Endodermal cell (in vitro differentiated cells): ENCODE data around the gene FAM222B. TPM values are rescaled to one million over a fixed set of nuclear protein-coding genes. Genes with fewer than 3 reads are reported as not detected.
"Not testable (repeated sequence)": the region's sequence is repeated elsewhere in the genome, so short reads cannot be mapped to it uniquely, and the experiment has no call there.

ENCODE experiments used
- DNase-seq: peaks from one replicate; pipeline ENCODE4 v3.0.0-alpha.2; 2017
- H3K27ac ChIP-seq: 2 replicates; pipeline ENCODE4 v1.5.1; 2013; ENCODE audit warnings: mild to moderate bottlenecking, low read depth, low read length, moderate library complexity
- H3K27me3 ChIP-seq: 2 replicates; pipeline ENCODE4 v1.6.1; 2013; ENCODE audit warnings: mild to moderate bottlenecking, low read length, moderate library complexity; ENCODE audit not compliant: insufficient read depth, control insufficient read depth, poor library complexity, severe bottlenecking
- H3K36me3 ChIP-seq: 2 replicates; pipeline ENCODE4 v1.7.0; 2013; ENCODE audit warnings: mild to moderate bottlenecking, low read length, moderate library complexity; ENCODE audit not compliant: control insufficient read depth, insufficient read depth
- H3K4me1 ChIP-seq: one replicate; pipeline ENCODE4 v1.7.0; 2013; ENCODE audit warnings: low read length; ENCODE audit not compliant: control insufficient read depth, insufficient read depth
- H3K4me3 ChIP-seq: 2 replicates; pipeline ENCODE4 v1.5.1; 2013; ENCODE audit warnings: mild to moderate bottlenecking, low read length, moderate library complexity
- H3K9ac ChIP-seq: 2 replicates; pipeline ENCODE4 v1.6.1; 2013; ENCODE audit warnings: mild to moderate bottlenecking, low read length, moderate library complexity; ENCODE audit not compliant: poor library complexity, severe bottlenecking; ENCODE audit errors: extremely low read depth
- H3K9me3 ChIP-seq: 2 replicates; pipeline ENCODE4 v1.6.1; 2013; ENCODE audit warnings: mild to moderate bottlenecking, low read length, moderate library complexity; ENCODE audit not compliant: control insufficient read depth
- H3K27ac Mint-ChIP-seq: 2 replicates; pipeline ENCODE4 v1.8.0; 2020; ENCODE audit warnings: mixed read lengths
- H3K27me3 Mint-ChIP-seq: 2 replicates; pipeline ENCODE4 v1.8.0; 2021; ENCODE audit warnings: mild to moderate bottlenecking, mixed read lengths; ENCODE audit not compliant: insufficient read depth
- H3K36me3 Mint-ChIP-seq: 2 replicates; pipeline ENCODE4 v1.8.0; 2020; ENCODE audit warnings: low read depth, mixed read lengths
- H3K4me1 Mint-ChIP-seq: 2 replicates; pipeline ENCODE4 v1.8.0; 2020; ENCODE audit warnings: mixed read lengths
- H3K4me3 Mint-ChIP-seq: 2 replicates; pipeline ENCODE4 v1.8.0; 2020; ENCODE audit warnings: mild to moderate bottlenecking, moderate library complexity, mixed read lengths
- H3K9me3 Mint-ChIP-seq: 2 replicates; pipeline ENCODE4 v1.8.0; 2020; ENCODE audit warnings: mild to moderate bottlenecking, mixed read lengths
- CTCF ChIP-seq: fragments of 200-600 bp; sonication (generic); conservative IDR thresholded peaks from 2 replicates; pipeline ENCODE4 v1.5.0; 2021; ENCODE audit warnings: antibody characterized with exemption, mild to moderate bottlenecking
- WGBS, 2 experiments: methylation state at CpG; one replicate each; pipeline versions ENCODE4 v1.1.5 to v1.1.7; 2013; ENCODE audit warnings: missing lambda C conversion rate in 2 of 2, mixed read lengths in 1 of 2; ENCODE audit not compliant: insufficient coverage in 1 of 2, insufficient read length in 1 of 2; 5-methylcytosine and 5-hydroxymethylcytosine counted together
- total RNA-seq, 2 donors: library from RNA; stranded (reverse); fragmentation: NEBNext Ultra II Directional in 1 of 2; extraction: Animal tissue kit (Norgen Biotek cat#: 25700) in 1 of 2; gene quantifications; 2 replicates in 1 of 2; 3 replicates in 1 of 2; pipeline ENCODE4 v1.2.1, GENCODE V29; 2021

FAM222B gene
- total RNA-seq, 2 donors from 2014 or later, result 59.2 to 75.7 TPM

GRCh38 chr17:28792877-28793661 lies 49.5 kb downstream of the FAM222B start:
- WGBS, 2 experiments, result 88 to 100% methylated on average over 1 to 2 of the region's 2 CpGs
- H3K27ac Mint-ChIP-seq, result no peak overlapping the region
- H3K9me3 Mint-ChIP-seq, result no peaks in the 10 kb centered on the region
- H3K4me3 ChIP-seq, result no peak overlapping the region
- no peak overlapping the region for H3K4me3 Mint-ChIP-seq
- no peak for TF ChIP-seq CTCF
- no peak overlapping the region for H3K27ac ChIP-seq
- no peaks in the 10 kb centered on the region for H3K4me1 Mint-ChIP-seq
- no peak for DNase-seq
- no peaks in the 10 kb centered on the region for H3K9me3 ChIP-seq
- no peak overlapping the region for H3K9ac ChIP-seq
- peaks cover 49% of the 10 kb centered on the region for H3K36me3 Mint-ChIP-seq
- H3K27me3 Mint-ChIP-seq, result no peaks in the 10 kb centered on the region
- no peaks in the 10 kb centered on the region for H3K27me3 ChIP-seq
- H3K4me1 ChIP-seq, result no peaks in the 10 kb centered on the region
- H3K36me3 ChIP-seq, result peaks cover 35% of the 10 kb centered on the region

- TF ChIP-seq CTCF, result no peak
- WGBS, 2 experiments, result 95 to 100% methylated on average over 4 of the region's 4 CpGs
These were observed 54.5 kb downstream of the FAM222B start for GRCh38 chr17:28788100-28788499.

GRCh38 chr17:28783161-28783560 lies 59.4 kb downstream of the FAM222B start:
- Histone ChIP-seq H3K36me3 (peaks cover 27% of the 10 kb centered on the region), H3K4me3 (no peak overlapping the region), H3K9ac (no peak overlapping the region), H3K27ac (no peak overlapping the region), H3K4me1 (no peaks in the 10 kb centered on the region), H3K27me3 (no peaks in the 10 kb centered on the region), H3K9me3 (no peaks in the 10 kb centered on the region)
- Mint-ChIP-seq H3K27ac (no peak overlapping the region), H3K36me3 (peaks cover 47% of the 10 kb centered on the region), H3K4me1 (no peaks in the 10 kb centered on the region), H3K27me3 (no peaks in the 10 kb centered on the region), H3K9me3 (no peaks in the 10 kb centered on the region), H3K4me3 (no peak overlapping the region)
- DNase-seq, result no peak
- TF ChIP-seq CTCF, result no peak
- 95 to 100% methylated on average over 2 to 3 of the region's 3 CpGs for WGBS, 2 experiments

More at GRCh38 chr17:28788100-28788499, 54.5 kb downstream of the FAM222B start:
- Histone ChIP-seq H3K36me3 (peaks cover 30% of the 10 kb centered on the region), H3K9ac (no peak overlapping the region), H3K9me3 (no peaks in the 10 kb centered on the region), H3K27ac (no peak overlapping the region), H3K27me3 (no peaks in the 10 kb centered on the region), H3K4me3 (no peak overlapping the region), H3K4me1 (no peaks in the 10 kb centered on the region)
- Mint-ChIP-seq H3K4me1 (no peaks in the 10 kb centered on the region), H3K27ac (peak overlapping the region; percentile 48), H3K4me3 (no peak overlapping the region), H3K9me3 (no peaks in the 10 kb centered on the region), H3K36me3 (peaks cover 48% of the 10 kb centered on the region), H3K27me3 (no peaks in the 10 kb centered on the region)
- no peak for DNase-seq

GRCh38 chr17:28779601-28780000 lies 63.0 kb downstream of the FAM222B start:
- 98 to 99% methylated on average over 8 to 10 of the region's 13 CpGs for WGBS, 2 experiments
- H3K36me3 Mint-ChIP-seq, result peaks cover 33% of the 10 kb centered on the region
- H3K9ac ChIP-seq, H3K9me3 Mint-ChIP-seq, H3K27ac Mint-ChIP-seq, H3K4me3 ChIP-seq, DNase-seq, H3K9me3 ChIP-seq, H3K4me1 Mint-ChIP-seq, H3K27ac ChIP-seq, H3K27me3 ChIP-seq, H3K4me1 ChIP-seq, H3K27me3 Mint-ChIP-seq, H3K4me3 Mint-ChIP-seq: not testable (repeated sequence)
- peaks cover 20% of the 10 kb centered on the region for H3K36me3 ChIP-seq
